ENCODE measurements around the gene GALNT17.

Gene GALNT17

GRCh38 chr7:71350680-71351079 is 218.7 kb downstream of the GALNT17 start:
- H3K9ac ChIP-seq (ENCODE audit: low read length in 2 of 2) = no peak overlapping the region
- no peak overlapping the region for H3K4me3 ChIP-seq (ENCODE audit: low read length in 2 of 2)
- H3K9me3 ChIP-seq (ENCODE audit: control insufficient read depth in 2 of 2, low read length in 2 of 2) = peaks cover 0 to 6% of the 10 kb centered on the region in 2 donors
- no peaks in the 10 kb centered on the region for H3K27me3 ChIP-seq (ENCODE audit: control insufficient read depth in 1 of 2, insufficient read depth in 2 of 2, low read length in 2 of 2)
- H3K4me1 ChIP-seq (ENCODE audit: control insufficient read depth, insufficient read depth, low read length) = no peaks in the 10 kb centered on the region
- H3K36me3 ChIP-seq (ENCODE audit: control insufficient read depth in 2 of 2, insufficient read depth in 2 of 2, low read length in 2 of 2) = no peaks in the 10 kb centered on the region
- no peak overlapping the region for H3K27ac ChIP-seq (ENCODE audit: low read length)

- H3K27me3 ChIP-seq (ENCODE audit: control insufficient read depth in 1 of 2, insufficient read depth in 2 of 2, low read length in 2 of 2) = no peaks in the 10 kb centered on the region
- no peak overlapping the region for H3K9ac ChIP-seq (ENCODE audit: low read length in 2 of 2)
- H3K4me1 ChIP-seq (ENCODE audit: control insufficient read depth, insufficient read depth, low read length) = no peaks in the 10 kb centered on the region
- peaks cover 2 to 6% of the 10 kb centered on the region in 2 donors for H3K9me3 ChIP-seq (ENCODE audit: control insufficient read depth in 2 of 2, low read length in 2 of 2)
- no peak overlapping the region for H3K27ac ChIP-seq (ENCODE audit: low read length)
- no peaks in the 10 kb centered on the region for H3K36me3 ChIP-seq (ENCODE audit: control insufficient read depth in 2 of 2, insufficient read depth in 2 of 2, low read length in 2 of 2)
- H3K4me3 ChIP-seq (ENCODE audit: low read length in 2 of 2) = no peak overlapping the region
Measured at GRCh38 chr7:71354716-71355115, 222.8 kb downstream of the GALNT17 start.

GRCh38 chr7:71361451-71362032 is 229.6 kb downstream of the GALNT17 start:
- no peak overlapping the region for H3K9ac ChIP-seq (ENCODE audit: low read length in 2 of 2)
- H3K27ac ChIP-seq (ENCODE audit: low read length) = no peak overlapping the region
- H3K4me1 ChIP-seq (ENCODE audit: control insufficient read depth, insufficient read depth, low read length) = no peaks in the 10 kb centered on the region
- no peaks in the 10 kb centered on the region for H3K27me3 ChIP-seq (ENCODE audit: control insufficient read depth in 1 of 2, insufficient read depth in 2 of 2, low read length in 2 of 2)
- H3K36me3 ChIP-seq (ENCODE audit: control insufficient read depth in 2 of 2, insufficient read depth in 2 of 2, low read length in 2 of 2) = no peaks in the 10 kb centered on the region
- H3K9me3 ChIP-seq (ENCODE audit: control insufficient read depth in 2 of 2, low read length in 2 of 2) = peaks cover 0 to 2% of the 10 kb centered on the region in 2 donors
- no peak overlapping the region for H3K4me3 ChIP-seq (ENCODE audit: low read length in 2 of 2)

GRCh38 chr7:71362240-71362639 is 230.3 kb downstream of the GALNT17 start:
- H3K36me3 ChIP-seq (ENCODE audit: control insufficient read depth in 2 of 2, insufficient read depth in 2 of 2, low read length in 2 of 2) = no peaks in the 10 kb centered on the region
- peaks cover 0 to 2% of the 10 kb centered on the region in 2 donors for H3K9me3 ChIP-seq (ENCODE audit: control insufficient read depth in 2 of 2, low read length in 2 of 2)
- H3K9ac ChIP-seq (ENCODE audit: low read length in 2 of 2) = no peak overlapping the region
- no peaks in the 10 kb centered on the region for H3K4me1 ChIP-seq (ENCODE audit: control insufficient read depth, insufficient read depth, low read length)
- no peak overlapping the region for H3K4me3 ChIP-seq (ENCODE audit: low read length in 2 of 2)
- no peak overlapping the region for H3K27ac ChIP-seq (ENCODE audit: low read length)
- no peaks in the 10 kb centered on the region for H3K27me3 ChIP-seq (ENCODE audit: control insufficient read depth in 1 of 2, insufficient read depth in 2 of 2, low read length in 2 of 2)

- Histone ChIP-seq H3K27ac (ENCODE audit: low read length) (no peak overlapping the region), H3K9me3 (ENCODE audit: control insufficient read depth in 2 of 2, low read length in 2 of 2) (peaks cover 0 to 2% of the 10 kb centered on the region in 2 donors), H3K36me3 (ENCODE audit: control insufficient read depth in 2 of 2, insufficient read depth in 2 of 2, low read length in 2 of 2) (no peaks in the 10 kb centered on the region), H3K27me3 (ENCODE audit: control insufficient read depth in 1 of 2, insufficient read depth in 2 of 2, low read length in 2 of 2) (no peaks in the 10 kb centered on the region), H3K4me1 (ENCODE audit: control insufficient read depth, insufficient read depth, low read length) (no peaks in the 10 kb centered on the region), H3K4me3 (ENCODE audit: low read length in 2 of 2) (no peak overlapping the region), H3K9ac (ENCODE audit: low read length in 2 of 2) (no peak overlapping the region)
Measured at GRCh38 chr7:71363223-71363622, 231.3 kb downstream of the GALNT17 start.

- H3K9me3 ChIP-seq (ENCODE audit: control insufficient read depth in 2 of 2, low read length in 2 of 2) = peaks cover 0 to 2% of the 10 kb centered on the region in 2 donors
- H3K4me1 ChIP-seq (ENCODE audit: control insufficient read depth, insufficient read depth, low read length) = no peaks in the 10 kb centered on the region
- H3K9ac ChIP-seq (ENCODE audit: low read length in 2 of 2) = no peak overlapping the region
- no peaks in the 10 kb centered on the region for H3K36me3 ChIP-seq (ENCODE audit: control insufficient read depth in 2 of 2, insufficient read depth in 2 of 2, low read length in 2 of 2)
- H3K27ac ChIP-seq (ENCODE audit: low read length) = no peak overlapping the region
- H3K4me3 ChIP-seq (ENCODE audit: low read length in 2 of 2) = no peak overlapping the region
- H3K27me3 ChIP-seq (ENCODE audit: control insufficient read depth in 1 of 2, insufficient read depth in 2 of 2, low read length in 2 of 2) = no peaks in the 10 kb centered on the region
Measured at GRCh38 chr7:71363627-71364026, 231.7 kb downstream of the GALNT17 start.

- no peak overlapping the region for H3K27ac ChIP-seq (ENCODE audit: low read length)
- no peaks in the 10 kb centered on the region for H3K9me3 ChIP-seq (ENCODE audit: control insufficient read depth in 2 of 2, low read length in 2 of 2)
Measured at GRCh38 chr7:71364551-71364950, 232.6 kb downstream of the GALNT17 start.

GRCh38 chr7:71372991-71373390 is 241.0 kb downstream of the GALNT17 start:
- Histone ChIP-seq H3K36me3 (ENCODE audit: control insufficient read depth in 2 of 2, insufficient read depth in 2 of 2, low read length in 2 of 2) (no peaks in the 10 kb centered on the region), H3K4me1 (ENCODE audit: control insufficient read depth, insufficient read depth, low read length) (no peaks in the 10 kb centered on the region), H3K9me3 (ENCODE audit: control insufficient read depth in 2 of 2, low read length in 2 of 2) (peaks cover under 1 to 5% of the 10 kb centered on the region in 2 donors), H3K9ac (ENCODE audit: low read length in 2 of 2) (no peak overlapping the region), H3K27me3 (ENCODE audit: control insufficient read depth in 1 of 2, insufficient read depth in 2 of 2, low read length in 2 of 2) (no peaks in the 10 kb centered on the region), H3K27ac (ENCODE audit: low read length) (no peak overlapping the region), H3K4me3 (ENCODE audit: low read length in 2 of 2) (no peak overlapping the region)

More at GRCh38 chr7:71364551-71364950, 232.6 kb downstream of the GALNT17 start:
- H3K4me3 ChIP-seq (ENCODE audit: low read length in 2 of 2) = no peak overlapping the region
- no peak overlapping the region for H3K9ac ChIP-seq (ENCODE audit: low read length in 2 of 2)
- H3K36me3 ChIP-seq (ENCODE audit: control insufficient read depth in 2 of 2, insufficient read depth in 2 of 2, low read length in 2 of 2) = no peaks in the 10 kb centered on the region
- no peaks in the 10 kb centered on the region for H3K27me3 ChIP-seq (ENCODE audit: control insufficient read depth in 1 of 2, insufficient read depth in 2 of 2, low read length in 2 of 2)
- H3K4me1 ChIP-seq (ENCODE audit: control insufficient read depth, insufficient read depth, low read length) = no peaks in the 10 kb centered on the region

GRCh38 chr7:71377062-71377461 is 245.1 kb downstream of the GALNT17 start:
- Histone ChIP-seq H3K4me3 (ENCODE audit: low read length in 2 of 2) (no peak overlapping the region), H3K36me3 (ENCODE audit: control insufficient read depth in 2 of 2, insufficient read depth in 2 of 2, low read length in 2 of 2) (no peaks in the 10 kb centered on the region), H3K9me3 (ENCODE audit: control insufficient read depth in 2 of 2, low read length in 2 of 2) (peaks cover 4 to 7% of the 10 kb centered on the region in 2 donors), H3K9ac (ENCODE audit: low read length in 2 of 2) (no peak overlapping the region), H3K27ac (ENCODE audit: low read length) (no peak overlapping the region), H3K4me1 (ENCODE audit: control insufficient read depth, insufficient read depth, low read length) (no peaks in the 10 kb centered on the region), H3K27me3 (ENCODE audit: control insufficient read depth in 1 of 2, insufficient read depth in 2 of 2, low read length in 2 of 2) (no peaks in the 10 kb centered on the region)

- Histone ChIP-seq H3K27me3 (ENCODE audit: control insufficient read depth in 1 of 2, insufficient read depth in 2 of 2, low read length in 2 of 2) (no peaks in the 10 kb centered on the region), H3K9ac (ENCODE audit: low read length in 2 of 2) (no peak overlapping the region), H3K36me3 (ENCODE audit: control insufficient read depth in 2 of 2, insufficient read depth in 2 of 2, low read length in 2 of 2) (no peaks in the 10 kb centered on the region), H3K9me3 (ENCODE audit: control insufficient read depth in 2 of 2, low read length in 2 of 2) (peaks cover 4 to 7% of the 10 kb centered on the region in 2 donors), H3K27ac (ENCODE audit: low read length) (no peak overlapping the region), H3K4me1 (ENCODE audit: control insufficient read depth, insufficient read depth, low read length) (no peaks in the 10 kb centered on the region), H3K4me3 (ENCODE audit: low read length in 2 of 2) (no peak overlapping the region)
Measured at GRCh38 chr7:71377469-71377868, 245.5 kb downstream of the GALNT17 start.

GRCh38 chr7:71384094-71384493 is 252.2 kb downstream of the GALNT17 start:
- Histone ChIP-seq H3K27me3 (ENCODE audit: control insufficient read depth in 1 of 2, insufficient read depth in 2 of 2, low read length in 2 of 2) (no peaks in the 10 kb centered on the region), H3K27ac (ENCODE audit: low read length) (no peak overlapping the region), H3K9me3 (ENCODE audit: control insufficient read depth in 2 of 2, low read length in 2 of 2) (no peaks in the 10 kb centered on the region), H3K4me3 (ENCODE audit: low read length in 2 of 2) (no peak overlapping the region), H3K36me3 (ENCODE audit: control insufficient read depth in 2 of 2, insufficient read depth in 2 of 2, low read length in 2 of 2) (no peaks in the 10 kb centered on the region), H3K4me1 (ENCODE audit: control insufficient read depth, insufficient read depth, low read length) (no peaks in the 10 kb centered on the region), H3K9ac (ENCODE audit: low read length in 2 of 2) (no peak overlapping the region)
